ENCODE data around the gene FLT3LG.

Gene FLT3LG

GRCh38 chr19:49520705-49521319, 46.8 kb downstream of the FLT3LG start:
- no peak for TF ChIP-seq CTCF (conservative IDR thresholded peaks at IDR 0.05; ENCODE audit: low read length)
- H3K4me3 ChIP-seq (ENCODE audit: low read length): no peak overlapping the region
- DNase-seq (ENCODE audit: low read depth): no peak

GRCh38 chr19:49524812-49525455, 50.9 kb downstream of the FLT3LG start:
- H3K4me3 ChIP-seq (ENCODE audit: low read length): no peak overlapping the region
- no peak for DNase-seq (ENCODE audit: low read depth)
- TF ChIP-seq CTCF (conservative IDR thresholded peaks at IDR 0.05; ENCODE audit: low read length): no peak

- no peak for TF ChIP-seq CTCF (conservative IDR thresholded peaks at IDR 0.05; ENCODE audit: low read length)
- peak overlapping the region; percentile 90 for H3K4me3 ChIP-seq (ENCODE audit: low read length)
- DNase-seq (ENCODE audit: low read depth): peak; percentile 81
These were observed 54.3 kb downstream of the FLT3LG start for GRCh38 chr19:49528211-49528771.

GRCh38 chr19:49530708-49531107, 56.7 kb downstream of the FLT3LG start:
- TF ChIP-seq CTCF (conservative IDR thresholded peaks at IDR 0.05; ENCODE audit: low read length): no peak
- no peak for DNase-seq (ENCODE audit: low read depth)
- H3K4me3 ChIP-seq (ENCODE audit: low read length): no peak overlapping the region

GRCh38 chr19:49533551-49534488, 59.8 kb downstream of the FLT3LG start:
- peak; percentile 34 for DNase-seq (ENCODE audit: low read depth)
- no peak for TF ChIP-seq CTCF (conservative IDR thresholded peaks at IDR 0.05; ENCODE audit: low read length)
- H3K4me3 ChIP-seq (ENCODE audit: low read length): peak overlapping the region; percentile 56

GRCh38 chr19:49534632-49535385, 60.8 kb downstream of the FLT3LG start:
- no peak for TF ChIP-seq CTCF (conservative IDR thresholded peaks at IDR 0.05; ENCODE audit: low read length)

More at GRCh38 chr19:49534632-49535385, 60.8 kb downstream of the FLT3LG start:
- DNase-seq (ENCODE audit: low read depth): no peak
- H3K4me3 ChIP-seq (ENCODE audit: low read length): no peak overlapping the region
